GM06990 (cell line): ENCODE results near the gene ROPN1B.
"Not testable (repeated sequence)": the region's sequence is repeated elsewhere in the genome, so short reads cannot be mapped to it uniquely, and the experiment has no call there.

Experiments
- DNase-seq: peaks from one replicate; pipeline ENCODE4 v3.0.0-alpha.2; 2011; ENCODE audit not compliant: insufficient read length; ENCODE audit errors: extremely low read depth
- H3K27me3 ChIP-seq: replicated peaks from 2 replicates; pipeline ENCODE4 v1.6.0; 2011; ENCODE audit warnings: low read length; ENCODE audit not compliant: control insufficient read depth, insufficient read depth
- H3K36me3 ChIP-seq: 2 replicates; pipeline ENCODE4 v1.5.1; 2011; ENCODE audit warnings: low read length; ENCODE audit not compliant: control insufficient read depth, insufficient read depth
- H3K4me3 ChIP-seq: replicated peaks from 2 replicates; pipeline ENCODE4 v1.5.1; 2011; ENCODE audit warnings: low read depth, mild to moderate bottlenecking, control low read depth, low read length
- CTCF ChIP-seq: IDR thresholded peaks from 2 replicates; pipeline ENCODE4 v1.5.1; 2011; ENCODE audit warnings: low read length, control low read depth, mild to moderate bottlenecking, inconsistent platforms; ENCODE audit not compliant: insufficient read depth, poor library complexity, severe bottlenecking

Gene ROPN1B

DNA sequence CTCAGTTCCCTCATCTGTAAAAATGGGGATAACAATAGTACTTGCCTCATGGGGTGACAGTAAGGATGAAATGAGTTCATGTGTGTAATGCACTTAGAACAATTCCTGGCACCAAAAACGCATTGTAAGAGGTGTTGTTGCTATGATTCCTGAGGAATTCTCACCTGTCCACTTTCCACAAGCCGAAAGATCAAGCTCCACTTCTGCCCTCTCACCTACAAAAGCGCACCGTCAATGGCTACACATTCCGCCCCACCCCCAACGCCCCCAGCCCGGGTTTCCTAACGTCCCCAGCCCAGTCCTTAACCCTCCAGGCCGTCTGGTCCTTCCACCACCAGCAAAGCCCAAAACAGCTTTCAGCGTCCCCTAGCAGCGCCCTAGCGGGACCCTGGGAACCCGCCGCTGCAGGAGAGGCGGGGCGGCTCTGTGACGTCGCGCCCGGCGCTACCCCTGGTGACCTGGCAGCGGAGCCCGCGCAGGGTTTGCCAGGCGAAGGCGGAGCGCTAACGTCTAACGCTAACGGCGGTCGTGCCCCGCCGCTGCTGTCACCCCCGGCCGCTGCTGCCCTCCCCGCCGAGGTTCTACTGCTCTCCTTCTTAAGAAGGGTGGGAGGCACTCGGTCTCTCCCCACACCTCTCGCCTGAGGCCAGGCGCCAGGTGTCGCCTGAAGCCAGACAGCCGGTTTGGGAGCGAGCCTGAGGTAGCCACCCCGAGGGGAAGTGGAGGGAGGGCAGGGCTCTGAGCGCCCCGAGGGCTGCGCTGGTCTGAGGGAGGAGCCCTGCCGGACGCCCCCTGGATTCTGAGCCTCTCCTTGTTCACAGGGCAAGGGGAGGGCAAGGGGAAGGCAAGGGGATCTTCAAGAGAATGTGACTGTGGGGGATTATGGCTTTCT is at the start of gene ROPN1B:
ROPN1B (plus strand) TSS at position 478 of the 892 bp plus-strand sequence. CDS start 2,877 bp downstream, outside the sequence.
- not testable (repeated sequence) for DNase-seq, H3K27me3 ChIP-seq, H3K36me3 ChIP-seq, H3K4me3 ChIP-seq

GRCh38 chr3:125920191-125920590 is 48.8 kb upstream of the ROPN1B start:
- H3K36me3 ChIP-seq, H3K27me3 ChIP-seq, DNase-seq, H3K4me3 ChIP-seq: not testable (repeated sequence)

DNA sequence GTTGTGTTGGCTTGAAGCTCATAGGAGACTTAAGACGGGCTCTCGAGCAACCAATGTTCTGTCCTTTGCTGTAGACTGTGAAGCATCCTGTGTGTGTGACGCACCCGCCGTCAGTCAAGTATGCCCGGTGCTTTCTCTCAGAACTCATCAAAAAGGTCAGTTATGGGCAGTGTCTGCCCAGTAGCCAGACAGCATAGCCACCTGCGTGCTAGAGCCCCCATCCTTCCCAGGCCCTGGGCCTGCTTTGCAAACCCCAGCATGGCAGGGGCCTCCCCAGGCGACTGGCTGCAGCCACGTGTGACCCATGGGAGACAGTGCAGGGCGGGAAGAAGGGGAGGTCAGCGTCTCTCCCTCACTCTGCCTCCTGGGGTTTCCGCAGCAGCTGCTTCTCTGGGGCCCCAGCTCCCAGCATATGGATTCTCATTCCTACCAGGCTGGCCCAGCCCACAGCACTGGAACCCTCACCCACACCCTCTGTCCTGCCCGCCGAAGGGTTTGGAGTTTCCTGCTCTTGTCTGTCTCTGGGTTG is 48.2 kb upstream of the ROPN1B start:
- not testable (repeated sequence) for H3K4me3 ChIP-seq, DNase-seq, H3K27me3 ChIP-seq, H3K36me3 ChIP-seq

DNA sequence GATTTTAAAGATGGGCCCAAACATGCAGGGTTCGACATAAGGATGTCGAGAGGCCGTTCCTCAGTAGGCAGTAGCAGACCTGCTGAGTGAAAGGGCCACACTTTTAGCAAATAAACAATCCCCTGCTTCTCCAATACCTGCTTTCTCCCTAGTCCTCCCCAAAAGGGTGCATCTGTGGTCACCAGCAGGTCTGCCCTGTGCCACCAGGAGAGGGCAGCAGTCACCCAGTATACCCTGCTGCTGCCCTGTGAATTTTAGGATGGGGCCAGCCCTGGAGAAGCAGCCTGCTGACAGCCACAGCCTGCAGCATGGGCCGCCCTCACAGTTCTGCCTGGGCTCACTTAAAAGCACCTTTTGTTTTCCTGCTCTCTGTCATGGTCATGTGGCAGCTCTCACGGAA is 47.3 kb upstream of the ROPN1B start:
- TF ChIP-seq CTCF, result peak; percentile 56
- DNase-seq, H3K27me3 ChIP-seq, H3K36me3 ChIP-seq, H3K4me3 ChIP-seq: not testable (repeated sequence)

DNA sequence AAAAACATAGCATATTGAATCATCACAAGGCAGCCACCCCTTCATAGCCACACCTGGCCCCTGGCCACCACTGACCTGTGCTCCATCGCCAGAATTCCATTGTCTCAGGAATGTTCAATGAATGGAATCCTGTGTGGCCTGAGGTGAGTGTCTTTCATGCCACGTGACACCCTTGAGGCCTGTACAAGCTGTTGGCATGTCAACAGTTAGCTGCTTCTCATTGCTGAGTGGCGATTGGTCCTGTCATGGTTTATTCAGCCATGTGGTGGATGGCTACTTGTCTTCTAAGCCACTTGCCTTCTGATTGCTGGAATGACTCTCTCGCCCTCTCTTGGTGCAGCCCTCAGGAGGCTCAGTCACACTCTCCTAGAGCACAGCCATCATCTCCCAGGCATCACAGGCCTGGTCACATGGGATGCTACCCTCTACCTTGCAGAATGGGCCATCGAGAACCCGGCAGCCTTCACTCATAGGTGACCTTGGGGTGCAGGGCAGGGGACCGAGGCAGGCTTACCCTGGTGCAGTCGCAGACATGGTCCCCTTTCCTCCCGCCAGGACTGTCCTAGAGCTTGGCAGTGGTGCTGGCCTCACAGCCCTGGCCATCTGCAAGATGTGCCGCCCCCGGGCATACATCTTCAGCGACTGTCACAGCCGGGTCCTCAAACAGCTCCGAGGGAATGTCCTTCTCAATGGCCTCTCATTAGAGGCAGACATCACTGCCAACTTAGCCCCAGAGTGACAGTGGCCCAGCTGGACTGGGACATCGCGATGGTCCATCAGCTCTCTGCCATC is 45.5 kb upstream of the ROPN1B start:
- not testable (repeated sequence) for H3K4me3 ChIP-seq, DNase-seq, H3K36me3 ChIP-seq, H3K27me3 ChIP-seq

- not testable (repeated sequence) for DNase-seq, H3K4me3 ChIP-seq, H3K36me3 ChIP-seq, H3K27me3 ChIP-seq
These were observed 44.7 kb upstream of the ROPN1B start for GRCh38 chr3:125924276-125924675.

GRCh38 chr3:125925727-125926126 is 43.3 kb upstream of the ROPN1B start:
- not testable (repeated sequence) for H3K27me3 ChIP-seq, H3K4me3 ChIP-seq, DNase-seq, H3K36me3 ChIP-seq

DNA sequence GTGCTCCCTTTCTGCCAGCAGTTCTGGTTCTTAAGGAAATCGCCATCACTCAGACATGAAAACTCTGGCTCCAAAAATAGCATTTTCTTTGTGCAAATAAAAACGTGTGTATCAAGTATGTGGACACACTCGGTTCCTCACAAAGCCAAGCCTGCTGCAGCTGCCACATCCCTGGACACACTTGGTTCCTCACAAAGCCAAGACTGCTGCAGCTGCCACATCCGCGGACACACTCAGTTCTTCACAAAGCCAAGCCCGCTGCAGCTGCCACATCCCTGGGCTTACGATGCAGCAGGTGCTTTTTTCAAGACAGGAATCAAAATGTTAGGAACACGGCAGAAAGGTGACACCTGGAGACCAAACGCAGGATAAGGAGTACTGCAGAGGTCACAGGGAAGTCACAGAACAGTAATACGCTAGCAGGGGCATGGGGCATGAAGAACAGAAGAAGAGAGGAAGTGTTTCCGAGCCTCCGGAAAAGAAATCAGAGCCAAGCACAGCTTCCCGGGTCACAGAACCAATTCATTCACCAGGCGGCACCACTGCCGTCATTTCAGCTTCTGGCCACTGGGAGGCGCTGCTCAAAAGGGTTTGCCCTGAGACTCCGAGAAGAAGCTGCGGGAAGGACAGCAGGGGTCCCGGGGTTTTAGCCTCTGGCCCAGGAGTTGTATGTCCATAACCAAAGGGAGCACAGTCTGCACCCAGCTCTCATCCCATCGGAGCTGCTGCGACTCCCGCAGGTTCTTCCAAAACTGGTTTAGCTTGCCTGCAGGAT is 40.0 kb upstream of the ROPN1B start:
- not testable (repeated sequence) for DNase-seq, H3K36me3 ChIP-seq, H3K27me3 ChIP-seq, H3K4me3 ChIP-seq
- TF ChIP-seq CTCF, result peak; percentile 63

DNA sequence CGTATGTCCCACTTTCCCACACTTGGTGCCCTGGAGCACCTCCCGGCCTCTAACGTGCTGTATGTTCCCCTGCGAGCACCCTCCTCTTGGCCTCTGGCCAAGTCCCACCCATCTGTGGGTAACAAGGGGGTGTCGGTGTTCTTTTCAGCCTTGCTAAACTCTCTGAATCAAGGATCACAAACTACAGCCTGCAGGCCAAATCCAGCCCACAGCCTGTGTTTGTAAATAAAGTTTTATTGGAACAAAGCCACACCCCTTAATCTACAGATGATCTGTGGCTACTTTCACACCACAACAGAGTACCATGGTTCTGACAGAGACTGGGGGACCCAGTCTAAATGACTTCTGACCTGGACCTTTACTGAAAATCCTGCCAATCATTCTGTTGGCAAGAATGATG is 39.2 kb upstream of the ROPN1B start:
- H3K4me3 ChIP-seq, DNase-seq: not testable (repeated sequence)

GRCh38 chr3:125931355-125931880 is 37.6 kb upstream of the ROPN1B start:
- not testable (repeated sequence) for DNase-seq, H3K27me3 ChIP-seq, H3K4me3 ChIP-seq, H3K36me3 ChIP-seq

More for the DNA sequence above, 39.2 kb upstream of the ROPN1B start:
- H3K36me3 ChIP-seq, H3K27me3 ChIP-seq: not testable (repeated sequence)
